Pancreas (tissue), 10 donors: ENCODE results near the gene PSMA6. TPM values are rescaled to one million over a fixed set of nuclear protein-coding genes. Genes with fewer than 3 reads are reported as not detected.

ENCODE experiments used
- ATAC-seq, 4 donors: fragments of 200-7000 bp; cut with Tn5 transposase; one replicate each; pipeline versions ENCODE4 v1.8.0 to v1.9.1; 2020; ENCODE audit warnings: mild to moderate bottlenecking in 4 of 4, moderate library complexity in 4 of 4
- DNase-seq, 6 donors: peaks; one replicate each; pipeline ENCODE4 v3.0.0-alpha.2; 2020
- FAIRE-seq: peaks from 2 replicates; lab custom pipeline; 2012; peaks lifted over from hg19 to GRCh38; lab: Jason Lieb, UNC
- H3K27ac ChIP-seq, 4 donors: fragments of 200-600 bp; sonication (generic); 1 replicate in 3 of 4; 2 replicates in 1 of 4; pipeline versions ENCODE4 v1.5.0 to v1.8.0; 2020
- H3K27me3 ChIP-seq, 4 donors: fragments of 200-600 bp; one replicate each; pipeline ENCODE4 v1.8.0; 2021
- H3K36me3 ChIP-seq, 3 donors: fragments of 200-600 bp; sonication (generic) in 1 of 3; one replicate each; pipeline versions ENCODE4 v1.5.0 to v1.8.0; 2020 to 2021
- H3K4me1 ChIP-seq, 3 donors: fragments of 200-600 bp; one replicate each; pipeline ENCODE4 v1.8.0; 2021
- H3K4me3 ChIP-seq, 4 donors: fragments of 200-600 bp; sonication (generic) in 2 of 4; one replicate each; pipeline versions ENCODE4 v1.5.0 to v1.8.0; 2020 to 2021
- H3K9me3 ChIP-seq, 4 donors: fragments of 200-600 bp; one replicate each; pipeline ENCODE4 v1.8.0; 2021
- CTCF ChIP-seq, 4 donors: fragments of 200-600 bp; sonication (generic) in 3 of 4; IDR thresholded peaks; one replicate each; pipeline versions ENCODE4 v1.5.0 to v1.8.0; 2021; ENCODE audit warnings: antibody characterized with exemption in 4 of 4
- WGBS, 2 donors: extraction: QIAGEN DNeasy Blood & Tissue Kit; methylation state at CpG; one replicate each; pipeline ENCODE4 v1.1.7; 2013; 5-methylcytosine and 5-hydroxymethylcytosine counted together
- intact Hi-C, 3 donors: fragments of 100-400 bp; cut with DNase I; formaldehyde crosslinking; loops; one replicate each; pipeline versions ENCODE4 v1.11.1 to v1.14.2; 2022
- polyA plus RNA-seq, 2 donors: library from polyadenylated mRNA; stranded (reverse); fragments of 200-250 nt; gene quantifications; one replicate each; pipeline ENCODE4 v1.2.3, GENCODE V29; 2013
- total RNA-seq, 6 donors: library from RNA; stranded (reverse); fragmentation: NEBNext Ultra II Directional in 4 of 6; extraction: Animal tissue kit (Norgen Biotek cat#: 25700) in 4 of 6; gene quantifications; one replicate each; pipeline versions ENCODE4 v1.2.1 to v1.2.4, GENCODE V29; 2021 to 2023
- donor health status: healthy with polysubstance abuse.
- donor health status: DM: no; HTN: no; CAD: no; lungs with moderate emphysema.
- donor health status: DM: no; HTN: no; CAD: no.
- donor health status: control.
- donor health status: control.
- donor health status: Bipolar disorder and iron deficiency.
- donor health status: DM: yes; HTN: yes; CAD: no.
- donor health status: DM: no; HTN: no; CAD: no.
- donor health status: DM: no; HTN: no; CAD: no.
- donor health status: DM: yes; HTN: yes; CAD: no.

Gene PSMA6
- total and polyA plus RNA-seq, 8 donors, result 41.2 to 83.3 (median 58.4) TPM

GRCh38 chr14:35301735-35302528 lies 9.8 kb downstream of the PSMA6 start:
- Histone ChIP-seq H3K36me3 (no peaks in the 10 kb centered on the region), H3K9me3 (no peaks in the 10 kb centered on the region), H3K27me3 (no peaks in the 10 kb centered on the region), H3K4me1 (peaks cover 0 to 34% (median 6%) of the 10 kb centered on the region in 3 donors), H3K27ac (no peak overlapping the region), H3K4me3 (no peak overlapping the region)
- FAIRE-seq (no peak), DNase-seq (no peak), ATAC-seq (no peak)
- no peak for TF ChIP-seq CTCF (IDR thresholded peaks at IDR 0.05)
- WGBS, 2 donors, result 96 to 100% methylated on average over 1 of the region's 1 CpG
- intact Hi-C loops, result no loop called here

GRCh38 chr14:35303149-35303935 lies 11.2 kb downstream of the PSMA6 start:
- intact Hi-C loops, result no loop called here
- H3K27me3 ChIP-seq, result no peaks in the 10 kb centered on the region
- H3K36me3 ChIP-seq, result peaks cover 0 to under 1% (median 0%) of the 10 kb centered on the region in 3 donors
- FAIRE-seq (no peak), ATAC-seq (no peak), DNase-seq (no peak)
- H3K9me3 ChIP-seq, result no peaks in the 10 kb centered on the region
- no peak overlapping the region for H3K27ac ChIP-seq
- no peak overlapping the region for H3K4me3 ChIP-seq
- 95 to 97% methylated on average over 4 of the region's 4 CpGs for WGBS, 2 donors
- H3K4me1 ChIP-seq, result peaks cover 0 to 30% (median 6%) of the 10 kb centered on the region in 3 donors
- no peak for TF ChIP-seq CTCF (IDR thresholded peaks at IDR 0.05)

GRCh38 chr14:35304812-35305462 lies 12.8 kb downstream of the PSMA6 start:
- WGBS, 2 donors, result 97 to 98% methylated on average over 5 of the region's 5 CpGs
- no peak for FAIRE-seq

GRCh38 chr14:35305633-35306032 lies 13.5 kb downstream of the PSMA6 start:
- Histone ChIP-seq H3K4me3 (no peak overlapping the region), H3K27me3 (no peaks in the 10 kb centered on the region), H3K9me3 (no peaks in the 10 kb centered on the region), H3K4me1 (peaks cover 0 to 24% (median 6%) of the 10 kb centered on the region in 3 donors), H3K27ac (no peak overlapping the region), H3K36me3 (peaks cover 0 to 23% (median 16%) of the 10 kb centered on the region in 3 donors)
- no peak for TF ChIP-seq CTCF (IDR thresholded peaks at IDR 0.05)
- FAIRE-seq (no peak), DNase-seq (no peak), ATAC-seq (peak in 1 of 4 donors; percentile 12)
- 59 to 68% methylated on average over 3 of the region's 3 CpGs for WGBS, 2 donors
- intact Hi-C loops, result no loop called here

More at GRCh38 chr14:35304812-35305462, 12.8 kb downstream of the PSMA6 start:
- H3K27me3 ChIP-seq, result no peaks in the 10 kb centered on the region
- ATAC-seq (no peak), DNase-seq (no peak)
- H3K36me3 ChIP-seq, result peaks cover 0 to 16% (median 10%) of the 10 kb centered on the region in 3 donors
- no peaks in the 10 kb centered on the region for H3K9me3 ChIP-seq
- no peak overlapping the region for H3K27ac ChIP-seq
- intact Hi-C loops, result no loop called here
- H3K4me1 ChIP-seq, result peaks cover 0 to 28% (median 6%) of the 10 kb centered on the region in 3 donors
- no peak for TF ChIP-seq CTCF (IDR thresholded peaks at IDR 0.05)
- no peak overlapping the region for H3K4me3 ChIP-seq
